Measurements from ENCODE around the gene TMEM254.
"Not testable (repeated sequence)": the region's sequence is repeated elsewhere in the genome, so short reads cannot be mapped to it uniquely, and the experiment has no call there.

TMEM254 gene, protein sequence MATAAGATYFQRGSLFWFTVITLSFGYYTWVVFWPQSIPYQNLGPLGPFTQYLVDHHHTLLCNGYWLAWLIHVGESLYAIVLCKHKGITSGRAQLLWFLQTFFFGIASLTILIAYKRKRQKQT

DNA sequence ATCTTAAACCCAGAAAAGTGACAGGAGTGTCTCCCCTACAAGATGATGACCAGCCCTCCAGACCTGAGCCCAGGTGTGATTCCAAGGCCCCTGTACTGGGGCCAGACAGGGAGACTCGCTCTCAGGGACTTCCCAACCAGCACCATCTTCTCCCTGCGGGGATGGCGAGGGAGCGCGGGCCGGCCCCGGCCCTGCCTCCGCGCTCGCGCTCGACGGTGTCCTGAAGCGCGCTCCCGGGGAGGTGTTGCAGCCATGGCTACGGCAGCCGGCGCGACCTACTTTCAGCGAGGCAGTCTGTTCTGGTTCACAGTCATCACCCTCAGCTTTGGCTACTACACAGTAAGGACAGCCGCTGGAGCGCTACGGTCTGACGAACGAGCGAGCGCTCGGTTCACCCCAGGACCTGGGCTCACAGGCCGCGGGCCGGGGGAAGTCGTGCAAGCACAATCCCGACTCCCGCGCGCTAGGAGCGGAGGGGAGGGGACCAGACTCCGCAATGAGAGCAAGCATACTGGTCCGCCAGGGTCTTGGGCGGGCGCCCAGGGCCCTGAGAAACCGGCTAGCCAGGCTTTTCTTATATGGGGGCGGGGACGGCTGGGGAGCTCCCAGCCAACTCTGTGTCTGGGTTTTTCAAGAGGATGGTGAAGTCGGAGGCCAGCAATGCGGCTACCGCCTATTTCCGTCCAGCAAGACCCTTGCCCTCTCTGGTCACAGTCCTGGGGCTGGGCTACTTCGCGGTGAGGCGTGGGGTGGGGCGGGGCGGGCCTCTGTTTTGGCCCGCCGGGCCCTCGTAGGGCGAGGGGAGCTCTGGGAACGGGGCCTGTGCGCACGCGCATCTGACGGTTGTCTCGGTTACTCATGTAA lies at the start of gene TMEM254:
TSS of gene TMEM254 (plus strand) at position 218 of the 864 bp plus-strand sequence. CDS start at position 253, 35 bp downstream.
- DNase-seq (ENCODE audit: extremely low read depth, low read depth) = peak; percentile 77
- TF ChIP-seq, protein P1, sequence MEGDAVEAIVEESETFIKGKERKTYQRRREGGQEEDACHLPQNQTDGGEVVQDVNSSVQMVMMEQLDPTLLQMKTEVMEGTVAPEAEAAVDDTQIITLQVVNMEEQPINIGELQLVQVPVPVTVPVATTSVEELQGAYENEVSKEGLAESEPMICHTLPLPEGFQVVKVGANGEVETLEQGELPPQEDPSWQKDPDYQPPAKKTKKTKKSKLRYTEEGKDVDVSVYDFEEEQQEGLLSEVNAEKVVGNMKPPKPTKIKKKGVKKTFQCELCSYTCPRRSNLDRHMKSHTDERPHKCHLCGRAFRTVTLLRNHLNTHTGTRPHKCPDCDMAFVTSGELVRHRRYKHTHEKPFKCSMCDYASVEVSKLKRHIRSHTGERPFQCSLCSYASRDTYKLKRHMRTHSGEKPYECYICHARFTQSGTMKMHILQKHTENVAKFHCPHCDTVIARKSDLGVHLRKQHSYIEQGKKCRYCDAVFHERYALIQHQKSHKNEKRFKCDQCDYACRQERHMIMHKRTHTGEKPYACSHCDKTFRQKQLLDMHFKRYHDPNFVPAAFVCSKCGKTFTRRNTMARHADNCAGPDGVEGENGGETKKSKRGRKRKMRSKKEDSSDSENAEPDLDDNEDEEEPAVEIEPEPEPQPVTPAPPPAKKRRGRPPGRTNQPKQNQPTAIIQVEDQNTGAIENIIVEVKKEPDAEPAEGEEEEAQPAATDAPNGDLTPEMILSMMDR (IDR thresholded peaks at IDR 0.05; ENCODE audit: low read depth, low read length) = no peak

DNA sequence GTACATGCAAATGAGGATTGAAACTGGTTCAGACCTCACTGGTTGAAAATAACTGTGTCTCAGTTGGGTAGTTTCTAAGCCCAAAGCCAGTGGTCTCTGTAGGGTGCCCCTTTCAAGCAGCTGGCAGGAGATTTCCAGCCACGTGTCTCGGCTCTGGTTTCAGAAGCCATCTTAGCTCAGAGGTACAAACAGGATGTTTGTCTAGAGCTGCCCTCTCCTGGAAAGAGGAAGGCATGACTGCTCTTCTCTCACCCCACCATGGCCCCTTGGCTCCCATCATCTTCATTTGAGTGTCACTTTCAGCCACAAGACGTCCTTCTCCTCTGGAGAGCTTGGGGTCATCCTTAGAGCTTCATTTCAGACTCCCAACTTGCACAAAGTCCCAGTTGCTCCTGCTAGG lies 49.3 kb upstream of the TMEM254 start:
- DNase-seq (ENCODE audit: extremely low read depth, low read depth) = not testable (repeated sequence)

DNA sequence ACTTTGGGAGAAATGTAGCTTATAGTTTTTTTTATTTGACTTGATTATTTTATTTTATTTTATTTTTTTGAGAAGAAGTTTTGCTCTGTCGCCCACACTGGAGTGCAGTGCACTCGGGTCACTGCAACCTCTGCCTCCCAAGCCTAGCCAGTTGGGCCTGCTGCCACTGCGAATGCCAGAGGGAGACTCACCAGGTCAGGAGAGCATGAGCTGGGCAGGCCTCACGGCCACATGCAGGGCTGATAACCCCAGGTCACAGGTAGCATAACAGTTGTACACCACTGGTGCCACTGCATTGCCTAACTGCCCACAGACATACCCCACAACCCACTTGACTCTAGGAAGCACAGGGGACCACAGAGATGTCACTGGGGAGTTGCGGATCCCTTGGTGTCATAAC lies 48.6 kb upstream of the TMEM254 start:
- not testable (repeated sequence) for DNase-seq (ENCODE audit: extremely low read depth, low read depth)

DNA sequence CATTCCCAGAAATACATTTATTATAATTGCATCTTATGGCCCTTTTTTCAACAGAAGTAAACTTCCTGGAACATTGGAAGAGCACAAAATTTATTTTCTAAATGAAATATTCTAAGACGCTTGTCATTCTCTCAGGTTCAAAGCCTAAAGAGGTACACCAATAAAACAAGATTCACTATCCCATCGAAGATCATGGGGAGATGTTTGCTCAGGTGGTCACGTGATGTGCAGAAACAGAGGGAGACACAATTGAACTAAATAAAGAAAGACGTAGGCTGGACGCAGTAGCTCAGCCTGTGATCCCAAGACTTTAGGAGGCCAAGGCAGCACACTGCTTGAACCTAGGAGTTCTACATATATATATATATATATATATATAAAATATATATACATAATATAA lies 46.0 kb upstream of the TMEM254 start:
- no peak for DNase-seq (ENCODE audit: extremely low read depth, low read depth)
- TF ChIP-seq, protein P1 (IDR thresholded peaks at IDR 0.05; ENCODE audit: low read depth, low read length) = no peak

DNA sequence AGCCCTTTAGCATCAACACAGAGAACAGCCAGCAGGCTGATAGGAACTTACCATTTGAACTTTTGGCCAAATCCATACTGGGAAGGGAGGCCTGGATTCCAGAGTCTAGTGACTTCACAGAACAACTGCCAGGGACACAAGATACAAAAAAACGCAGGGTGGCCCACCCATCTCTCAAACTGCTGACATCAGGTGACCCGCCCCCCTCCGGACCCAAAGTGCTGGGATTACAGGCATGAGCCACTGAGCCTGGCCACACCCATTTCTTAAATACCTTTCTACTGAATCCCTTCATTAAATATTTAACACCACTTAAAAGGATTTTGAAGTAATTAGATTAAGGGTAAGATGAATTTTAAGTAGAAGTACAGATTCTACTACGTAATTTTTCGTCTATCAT lies 43.7 kb upstream of the TMEM254 start:
- not testable (repeated sequence) for DNase-seq (ENCODE audit: extremely low read depth, low read depth)

DNA sequence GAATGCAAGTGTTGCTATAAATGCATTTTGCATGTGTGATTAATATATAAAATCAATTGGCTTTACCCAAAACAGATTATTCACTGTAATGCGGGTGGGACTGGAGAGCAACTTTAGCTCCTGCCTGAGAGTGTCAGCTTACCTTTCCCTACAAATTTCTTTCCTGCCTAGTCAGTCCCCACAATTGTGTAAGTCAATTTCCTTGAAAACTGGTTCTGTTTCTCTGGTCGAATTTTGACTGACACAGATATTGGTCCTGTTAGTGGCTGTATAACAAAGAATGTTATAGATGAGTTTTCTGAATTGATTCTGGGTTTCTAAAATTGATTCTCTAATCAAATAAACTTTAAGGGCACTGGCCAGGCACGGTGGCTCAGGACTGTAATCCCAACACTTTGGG lies 43.0 kb upstream of the TMEM254 start:
- DNase-seq (ENCODE audit: extremely low read depth, low read depth) = not testable (repeated sequence)

DNA sequence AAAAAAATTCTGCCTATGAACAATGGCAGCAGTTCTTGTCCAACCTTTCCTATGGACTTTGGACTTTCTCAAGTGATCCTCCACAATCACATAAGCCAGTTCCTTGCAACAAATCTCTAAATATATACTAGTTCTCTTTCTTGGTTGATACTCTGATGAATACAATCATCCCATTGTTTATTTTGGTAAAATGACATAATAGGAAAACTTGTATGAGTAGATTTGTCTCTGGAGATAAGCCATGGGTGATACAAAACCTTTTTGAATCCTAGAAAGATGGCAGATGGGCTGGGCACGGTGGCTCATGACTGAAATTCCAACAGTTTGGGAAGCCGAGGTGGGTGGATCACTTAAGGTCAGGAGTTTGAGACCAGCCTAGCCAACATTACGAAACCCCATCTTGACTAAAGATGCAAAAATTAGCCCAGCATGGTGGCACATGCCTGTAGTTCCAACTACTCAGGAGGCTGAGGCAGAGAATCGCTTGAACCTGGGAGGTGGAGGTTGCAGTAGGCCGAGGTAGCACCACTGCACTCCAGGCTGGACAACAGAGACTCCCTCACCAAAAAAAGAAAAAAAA lies 41.5 kb upstream of the TMEM254 start:
- not testable (repeated sequence) for DNase-seq (ENCODE audit: extremely low read depth, low read depth)

DNA sequence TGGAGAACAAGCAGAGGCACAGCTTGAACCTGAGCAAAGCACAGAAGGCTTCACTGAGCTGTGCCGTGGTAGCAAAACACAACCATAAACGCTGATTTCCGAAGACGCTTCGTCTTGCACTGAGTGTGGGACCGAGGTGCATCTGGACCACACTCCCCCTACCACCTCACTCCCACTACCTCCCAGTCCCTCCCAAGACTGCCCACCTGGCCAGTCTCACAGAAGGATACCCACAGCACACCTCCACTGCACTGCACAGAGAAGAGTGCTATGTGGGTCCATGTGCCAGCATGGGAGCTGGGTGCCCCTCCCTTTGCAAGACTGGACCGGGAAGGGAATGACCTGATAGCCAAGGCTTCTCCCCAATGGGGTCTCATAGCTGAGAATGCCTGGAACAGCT lies 40.2 kb upstream of the TMEM254 start:
- DNase-seq (ENCODE audit: extremely low read depth, low read depth) = not testable (repeated sequence)

DNA sequence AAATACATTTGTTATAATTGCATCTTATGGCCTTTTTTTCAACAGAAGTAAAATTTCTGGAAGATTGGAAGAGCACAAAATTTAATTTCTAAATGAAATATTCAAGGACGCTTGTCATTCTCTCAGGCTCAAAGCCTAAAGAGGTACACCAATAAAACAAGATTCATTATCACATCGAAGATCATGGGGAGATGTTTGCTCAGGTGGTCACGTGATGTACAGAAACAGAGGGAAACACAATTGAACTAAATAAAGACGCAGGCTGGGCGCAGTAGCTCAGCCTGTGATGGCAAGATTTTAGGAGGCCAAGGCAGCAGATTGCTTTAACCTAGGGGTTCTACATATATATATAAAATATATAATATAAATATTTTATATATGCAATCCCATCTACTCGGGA lies 37.3 kb upstream of the TMEM254 start:
- TF ChIP-seq, protein P1 (IDR thresholded peaks at IDR 0.05; ENCODE audit: low read depth, low read length) = no peak
- no peak for DNase-seq (ENCODE audit: extremely low read depth, low read depth)

DNA sequence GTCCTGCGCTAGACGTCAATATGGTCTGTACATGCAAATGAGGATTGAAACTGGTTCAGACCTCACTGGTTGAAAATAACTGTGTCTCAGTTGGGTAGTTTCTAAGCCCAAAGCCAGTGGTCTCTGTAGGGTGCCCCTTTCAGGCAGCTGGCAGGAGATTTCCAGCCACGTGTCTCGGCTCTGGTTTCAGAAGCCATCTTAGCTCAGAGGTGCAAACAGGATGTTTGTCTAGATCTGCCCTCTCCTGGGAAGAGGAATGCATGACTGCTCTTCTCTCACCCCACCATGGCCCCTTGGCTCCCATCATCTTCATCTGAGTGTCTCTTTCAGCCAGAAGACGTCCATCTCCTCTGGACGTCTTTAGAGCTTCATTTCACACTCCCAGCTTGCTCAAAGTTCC lies 33.5 kb upstream of the TMEM254 start:
- not testable (repeated sequence) for DNase-seq (ENCODE audit: extremely low read depth, low read depth)

DNA sequence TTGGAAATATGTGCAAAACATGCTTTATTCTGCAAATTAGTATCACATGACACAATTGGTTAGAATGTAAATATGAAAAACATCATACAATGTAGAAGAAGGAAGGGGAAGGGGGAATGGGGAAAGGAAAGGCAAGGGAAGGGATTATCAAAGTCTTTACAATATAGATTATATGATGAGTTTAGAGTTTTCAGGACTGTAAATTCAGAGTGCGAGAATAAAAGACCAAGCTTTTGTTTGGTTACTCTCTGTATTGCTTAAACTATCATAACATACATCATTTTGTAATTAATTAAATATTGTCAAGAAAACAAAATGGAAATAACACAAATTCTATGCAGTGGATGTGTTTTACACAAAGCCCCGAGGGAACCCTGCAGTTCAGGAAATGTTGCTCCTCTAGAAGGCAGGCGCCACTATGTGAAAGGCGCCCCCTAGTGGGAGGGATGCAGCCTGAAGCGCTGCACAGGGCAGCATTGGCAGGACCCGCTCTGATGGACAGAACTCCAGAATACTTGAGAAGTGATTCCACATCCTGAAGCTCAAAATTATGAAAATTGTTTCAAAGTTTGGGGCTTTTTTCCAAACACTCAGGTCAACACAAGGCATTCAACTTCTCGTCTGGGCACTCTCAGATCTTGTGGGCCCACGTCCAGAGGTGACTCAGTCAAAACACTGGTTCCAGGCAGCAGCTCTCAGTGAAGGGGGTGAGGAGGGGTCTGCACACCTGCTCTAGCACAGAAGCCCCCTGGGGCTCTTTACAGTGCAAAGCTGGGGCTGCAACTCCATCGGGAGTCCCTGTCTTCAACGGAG lies 31.6 kb upstream of the TMEM254 start:
- TF ChIP-seq, protein P1 (IDR thresholded peaks at IDR 0.05; ENCODE audit: low read depth, low read length) = peak; percentile 89
- DNase-seq (ENCODE audit: extremely low read depth, low read depth) = peak; percentile 22

Data from AG09319 (cell line).